Activated CD4-positive, alpha-beta T cell treated with anti-CD3 and anti-CD28 coated beads, Interleukin-2, Interleukin-6, amounts not matched to agents 100 ng/mL and 50 ng/mL, durations not matched to agents 16 hours and 8 hours (primary cell): ENCODE data around the gene PTPRE.

ENCODE experiments used
- DNase-seq: peaks from one replicate; pipeline ENCODE4 v3.0.0-alpha.2; 2020

PTPRE gene

GRCh38 chr10:127883516-127883915 lies 23.4 kb upstream of the PTPRE start:
- DNase-seq, result no peak

- no peak for DNase-seq
Observed at GRCh38 chr10:127884501-127884900, 22.4 kb upstream of the PTPRE start.

GRCh38 chr10:127886371-127887051 lies 20.4 kb upstream of the PTPRE start:
- no peak for DNase-seq

- DNase-seq, result peak; percentile 44
Observed at GRCh38 chr10:127887541-127888415, 19.1 kb upstream of the PTPRE start.

GRCh38 chr10:127888521-127889312 lies 18.2 kb upstream of the PTPRE start:
- DNase-seq, result no peak

GRCh38 chr10:127889605-127890195 lies 17.2 kb upstream of the PTPRE start:
- DNase-seq, result no peak

- DNase-seq, result no peak
Observed at GRCh38 chr10:127890216-127890615, 16.7 kb upstream of the PTPRE start.

GRCh38 chr10:127890832-127891334 lies 16.0 kb upstream of the PTPRE start:
- DNase-seq, result no peak

- no peak for DNase-seq
Observed at GRCh38 chr10:127892743-127893142, 14.2 kb upstream of the PTPRE start, which contains the start of gene CLRN3. Gene CLRN3 (minus strand): TSS chr10:127892941. CDS start chr10:127892784, 157 bp downstream.

GRCh38 chr10:127894146-127894545 lies 12.8 kb upstream of the PTPRE start:
- DNase-seq, result no peak

- DNase-seq, result no peak
Observed at GRCh38 chr10:127896590-127896989, 10.3 kb upstream of the PTPRE start.

GRCh38 chr10:127897177-127897576 lies 9.7 kb upstream of the PTPRE start:
- no peak for DNase-seq

- peak; percentile 17 for DNase-seq
Observed at GRCh38 chr10:127899766-127900387, 7.0 kb upstream of the PTPRE start.

- DNase-seq, result no peak
Observed at GRCh38 chr10:127903789-127904188, 3.1 kb upstream of the PTPRE start.

GRCh38 chr10:127904311-127905000 lies 2.4 kb upstream of the PTPRE start:
- DNase-seq, result no peak

GRCh38 chr10:127905001-127905847 lies 1.7 kb upstream of the PTPRE start:
- DNase-seq, result no peak

GRCh38 chr10:127905848-127906261 lies 1.0 kb upstream of the PTPRE start:
- DNase-seq, result no peak

- peak; percentile 27 for DNase-seq
Observed at GRCh38 chr10:127907411-127908105, 655 bp downstream of the PTPRE start.

- no peak for DNase-seq
Observed at GRCh38 chr10:127908106-127908958, 1.4 kb downstream of the PTPRE start.
